Neural cell (in vitro differentiated cells): Measurements from ENCODE around the gene CACNB2. TPM values are rescaled to one million over a fixed set of nuclear protein-coding genes. Genes with fewer than 3 reads are reported as not detected.

Source experiments
- H2AFZ ChIP-seq: fragments of 200-600, 300-800 bp; sonication (generic), shearing (Covaris generic); 2 replicates; pipeline ENCODE4 v1.6.0; 2014; ENCODE audit warnings: low read depth, mild to moderate bottlenecking, antibody characterized with exemption, low read length, moderate library complexity
- H3F3A ChIP-seq: fragments of 200-600 bp; shearing (Covaris generic); 2 replicates; pipeline ENCODE4 v1.6.1; 2016; ENCODE audit warnings: mild to moderate bottlenecking, moderate library complexity, mixed read lengths, antibody characterized with exemption, low read length; ENCODE audit not compliant: insufficient read depth, poor library complexity, severe bottlenecking
- H3K27ac ChIP-seq: fragments of 200-600, 300-800 bp; sonication (generic), shearing (Covaris generic); 2 replicates; pipeline ENCODE4 v1.5.1; 2014; ENCODE audit warnings: mild to moderate bottlenecking, low read length, moderate library complexity
- H3K27me3 ChIP-seq: fragments of 300-800, 200-600 bp; sonication (generic), shearing (Covaris generic); 2 replicates; pipeline ENCODE4 v1.6.0; 2014; ENCODE audit warnings: mild to moderate bottlenecking, low read depth, low read length, moderate library complexity; ENCODE audit not compliant: insufficient read depth
- H3K36me3 ChIP-seq: fragments of 300-800, 200-600 bp; sonication (generic), shearing (Covaris generic); 2 replicates; pipeline ENCODE4 v1.5.1; 2014; ENCODE audit warnings: mild to moderate bottlenecking, antibody characterized with exemption, low read length, moderate library complexity; ENCODE audit not compliant: insufficient read depth
- H3K4me2 ChIP-seq: fragments of 300-800, 200-600 bp; sonication (generic), shearing (Covaris generic); 2 replicates; pipeline ENCODE4 v1.6.0; 2014; ENCODE audit warnings: mild to moderate bottlenecking, low read length
- H3K4me3 ChIP-seq: fragments of 300-800, 200-600 bp; sonication (generic), shearing (Covaris generic); 2 replicates; pipeline ENCODE4 v1.5.1; 2014; ENCODE audit warnings: mild to moderate bottlenecking, low read length, moderate library complexity
- H3K79me2 ChIP-seq: fragments of 200-600 bp; shearing (Covaris generic); replicated peaks from 2 replicates; pipeline ENCODE4 v1.6.0; 2014; ENCODE audit warnings: mild to moderate bottlenecking, low read length, moderate library complexity; ENCODE audit not compliant: insufficient read depth
- H3K9ac ChIP-seq: fragments of 300-800, 200-600 bp; sonication (generic), shearing (Covaris generic); 2 replicates; pipeline ENCODE4 v1.6.1; 2016; ENCODE audit warnings: mild to moderate bottlenecking, low read length, mixed read lengths
- H3K9me2 ChIP-seq: fragments of 200-600 bp; shearing (Covaris generic); 2 replicates; pipeline ENCODE4 v1.6.1; 2016; ENCODE audit warnings: mild to moderate bottlenecking, low read length, mixed read lengths; ENCODE audit not compliant: insufficient read depth
- H3K9me3 ChIP-seq: fragments of 200-600, 300-800 bp; sonication (generic), shearing (Covaris generic); 2 replicates; pipeline ENCODE4 v1.6.1; 2016; ENCODE audit warnings: mild to moderate bottlenecking, mixed run types, low read length, moderate library complexity, mixed read lengths
- H4K20me1 ChIP-seq: fragments of 200-600 bp; shearing (Covaris generic); 2 replicates; pipeline ENCODE4 v1.6.1; 2016; ENCODE audit warnings: mild to moderate bottlenecking, mixed run types; ENCODE audit not compliant: insufficient read depth
- CTCF ChIP-seq: fragments of 450-650 bp; IDR thresholded peaks from 2 replicates; pipeline ENCODE4 v1.5.1; 2014; ENCODE audit warnings: antibody characterized with exemption, mild to moderate bottlenecking, moderate library complexity; ENCODE audit not compliant: poor library complexity, severe bottlenecking
- EP300 ChIP-seq: fragments of 450-650 bp; conservative IDR thresholded peaks from 2 replicates; pipeline ENCODE4 v1.6.1; 2014; ENCODE audit warnings: antibody characterized with exemption, mild to moderate bottlenecking, moderate library complexity; ENCODE audit not compliant: poor library complexity, severe bottlenecking
- EZH2 ChIP-seq: fragments of 200-600, 300-800 bp; shearing (Covaris generic), sonication (generic); IDR thresholded peaks from 2 replicates; pipeline ENCODE4 v1.6.1; 2014; ENCODE audit warnings: antibody characterized with exemption, low read length, borderline replicate concordance, mild to moderate bottlenecking; ENCODE audit not compliant: insufficient read depth, poor library complexity, severe bottlenecking
- MXI1 ChIP-seq: fragments of 450-650 bp; conservative IDR thresholded peaks from 2 replicates; pipeline ENCODE4 v1.6.1; 2014; ENCODE audit warnings: antibody characterized with exemption, mild to moderate bottlenecking; ENCODE audit not compliant: poor library complexity, severe bottlenecking
- POLR2AphosphoS5 ChIP-seq: IDR thresholded peaks from 2 replicates; pipeline ENCODE4 v1.6.1; 2012
- RAD21 ChIP-seq: fragments of 450-650 bp; conservative IDR thresholded peaks from 2 replicates; pipeline ENCODE4 v1.6.1; 2014; ENCODE audit warnings: antibody characterized with exemption, mild to moderate bottlenecking, moderate library complexity
- SMC3 ChIP-seq: fragments of 450-650 bp; conservative IDR thresholded peaks from 2 replicates; pipeline ENCODE4 v1.6.1; 2014; ENCODE audit warnings: antibody characterized with exemption, mild to moderate bottlenecking, moderate library complexity; ENCODE audit not compliant: poor library complexity
- TAF1 ChIP-seq: IDR thresholded peaks from 2 replicates; pipeline ENCODE4 v1.6.1; 2012; ENCODE audit warnings: low read depth
- polyA plus RNA-seq: library from polyadenylated mRNA; depleted of rRNA; stranded (reverse); fragments of >200 nt; gene quantifications from 2 replicates; pipeline ENCODE4 v1.2.3, GENCODE V29; 2014
- TF ChIP-seq, protein P1 (sequence below): IDR thresholded peaks from 2 replicates; pipeline ENCODE4 v1.6.1; 2012; ENCODE audit warnings: borderline replicate concordance

The CACNB2 gene
- polyA plus RNA-seq, 1 donor from 2014 or later, result 14.3 TPM

DNA sequence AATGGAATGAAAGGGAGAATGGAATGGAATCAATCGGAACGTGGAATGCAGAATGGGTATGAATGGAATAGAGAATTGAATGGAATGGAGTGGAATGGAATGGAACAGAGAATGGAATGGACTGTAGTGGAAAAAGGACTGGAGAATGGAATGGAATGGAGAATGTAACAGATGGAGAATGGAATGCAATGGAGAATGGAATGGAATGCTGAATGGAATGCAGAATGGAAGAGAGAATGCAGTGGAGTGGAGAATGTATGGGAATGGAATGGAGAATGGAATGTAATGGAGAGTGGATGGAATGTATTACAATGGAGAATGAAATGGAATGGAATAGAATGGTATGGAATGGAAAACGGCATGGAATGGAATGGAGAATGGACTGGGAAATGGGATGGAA, 414.3 kb downstream of the CACNB2 start:
- no peak for TF ChIP-seq POLR2AphosphoS5
- no peak for TF ChIP-seq EZH2
- no peak for TF ChIP-seq CTCF
- no peak for TF ChIP-seq TAF1
- no peak for TF ChIP-seq EP300
- TF ChIP-seq MXI1, result no peak
- TF ChIP-seq RAD21, result no peak
- TF ChIP-seq, protein P1, sequence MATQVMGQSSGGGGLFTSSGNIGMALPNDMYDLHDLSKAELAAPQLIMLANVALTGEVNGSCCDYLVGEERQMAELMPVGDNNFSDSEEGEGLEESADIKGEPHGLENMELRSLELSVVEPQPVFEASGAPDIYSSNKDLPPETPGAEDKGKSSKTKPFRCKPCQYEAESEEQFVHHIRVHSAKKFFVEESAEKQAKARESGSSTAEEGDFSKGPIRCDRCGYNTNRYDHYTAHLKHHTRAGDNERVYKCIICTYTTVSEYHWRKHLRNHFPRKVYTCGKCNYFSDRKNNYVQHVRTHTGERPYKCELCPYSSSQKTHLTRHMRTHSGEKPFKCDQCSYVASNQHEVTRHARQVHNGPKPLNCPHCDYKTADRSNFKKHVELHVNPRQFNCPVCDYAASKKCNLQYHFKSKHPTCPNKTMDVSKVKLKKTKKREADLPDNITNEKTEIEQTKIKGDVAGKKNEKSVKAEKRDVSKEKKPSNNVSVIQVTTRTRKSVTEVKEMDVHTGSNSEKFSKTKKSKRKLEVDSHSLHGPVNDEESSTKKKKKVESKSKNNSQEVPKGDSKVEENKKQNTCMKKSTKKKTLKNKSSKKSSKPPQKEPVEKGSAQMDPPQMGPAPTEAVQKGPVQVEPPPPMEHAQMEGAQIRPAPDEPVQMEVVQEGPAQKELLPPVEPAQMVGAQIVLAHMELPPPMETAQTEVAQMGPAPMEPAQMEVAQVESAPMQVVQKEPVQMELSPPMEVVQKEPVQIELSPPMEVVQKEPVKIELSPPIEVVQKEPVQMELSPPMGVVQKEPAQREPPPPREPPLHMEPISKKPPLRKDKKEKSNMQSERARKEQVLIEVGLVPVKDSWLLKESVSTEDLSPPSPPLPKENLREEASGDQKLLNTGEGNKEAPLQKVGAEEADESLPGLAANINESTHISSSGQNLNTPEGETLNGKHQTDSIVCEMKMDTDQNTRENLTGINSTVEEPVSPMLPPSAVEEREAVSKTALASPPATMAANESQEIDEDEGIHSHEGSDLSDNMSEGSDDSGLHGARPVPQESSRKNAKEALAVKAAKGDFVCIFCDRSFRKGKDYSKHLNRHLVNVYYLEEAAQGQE, result no peak
- no peak for TF ChIP-seq SMC3
- Histone ChIP-seq H3K36me3 (no peaks in the 10 kb centered on the region), H4K20me1 (no peaks in the 10 kb centered on the region), H3K9me3 (peaks cover 12% of the 10 kb centered on the region), H3K4me2 (no peak overlapping the region), H3K27me3 (no peaks in the 10 kb centered on the region), H3K27ac (no peak overlapping the region), H3K79me2 (no peaks in the 10 kb centered on the region), H3F3A (no peaks in the 10 kb centered on the region), H2AFZ (no peak overlapping the region), H3K9ac (no peak overlapping the region), H3K4me3 (no peak overlapping the region), H3K9me2 (no peaks in the 10 kb centered on the region)

- H4K20me1 ChIP-seq, result no peaks in the 10 kb centered on the region
- no peaks in the 10 kb centered on the region for H3F3A ChIP-seq
- H3K27me3 ChIP-seq, result no peaks in the 10 kb centered on the region
- no peak overlapping the region for H3K4me3 ChIP-seq
- no peak overlapping the region for H3K4me2 ChIP-seq
- H3K9me3 ChIP-seq, result peaks cover 20% of the 10 kb centered on the region
- H3K36me3 ChIP-seq, result no peaks in the 10 kb centered on the region
- TF ChIP-seq EP300 (no peak), TAF1 (no peak)
- H2AFZ ChIP-seq, result no peak overlapping the region
- H3K9me2 ChIP-seq, result no peaks in the 10 kb centered on the region
- H3K9ac ChIP-seq, result no peak overlapping the region
- no peak overlapping the region for H3K27ac ChIP-seq
- no peaks in the 10 kb centered on the region for H3K79me2 ChIP-seq
These were observed 416.4 kb downstream of the CACNB2 start for GRCh38 chr10:18556522-18557147.

- H3K79me2 ChIP-seq, result no peaks in the 10 kb centered on the region
- H3K27ac ChIP-seq, result no peak overlapping the region
- H4K20me1 ChIP-seq, result no peaks in the 10 kb centered on the region
- no peak overlapping the region for H2AFZ ChIP-seq
- no peaks in the 10 kb centered on the region for H3F3A ChIP-seq
- H3K4me3 ChIP-seq, result no peak overlapping the region
- no peaks in the 10 kb centered on the region for H3K9me2 ChIP-seq
- TF ChIP-seq TAF1, result no peak
- TF ChIP-seq SMC3, result no peak
- TF ChIP-seq POLR2AphosphoS5, result no peak
- no peak for TF ChIP-seq EP300
- no peak for TF ChIP-seq EZH2
- no peaks in the 10 kb centered on the region for H3K27me3 ChIP-seq
- H3K9ac ChIP-seq, result no peak overlapping the region
- no peak overlapping the region for H3K4me2 ChIP-seq
- no peaks in the 10 kb centered on the region for H3K36me3 ChIP-seq
- H3K9me3 ChIP-seq, result peaks cover 20% of the 10 kb centered on the region
These were observed 417.7 kb downstream of the CACNB2 start for GRCh38 chr10:18557960-18558359.
